ENCODE measurements around the gene TMED4. TPM values are rescaled to one million over a fixed set of nuclear protein-coding genes. Genes with fewer than 3 reads are reported as not detected.
A peak's percentile ranks its signal among the peaks of the same experiment; 100 is the strongest.

TMED4 gene
- polyA plus RNA-seq, 1 of the 3 experiments (the other 2 are of a cell fraction) = 145 TPM

GRCh38 chr7:44535348-44536064 lies 46.5 kb downstream of the TMED4 start:
- CTCF ChIA-PET = interaction anchor here (0.9 to 5.3 kb wide), 18 partner anchors 9 to 319 kb away, joined by 3 to 34 read pairs (median 6); no protein-coding TSS in a partner anchor
- 70% methylated on average over 7 of the region's 8 CpGs for WGBS (ENCODE audit: low lambda C conversion rate)
- POLR2A ChIA-PET = no interaction called here

GRCh38 chr7:44534501-44534900 lies 47.5 kb downstream of the TMED4 start:
- peak; percentile 41 for TF ChIP-seq RAD21 (IDR thresholded peaks at IDR 0.05; ENCODE audit: low read length)
- TF ChIP-seq CTCF (IDR thresholded peaks at IDR 0.05) = peak; percentile 73
- TF ChIP-seq PBX3 (IDR thresholded peaks at IDR 0.05) = no peak

More at GRCh38 chr7:44535348-44536064, 46.5 kb downstream of the TMED4 start:
- no peaks in the 10 kb centered on the region for H3F3A ChIP-seq (replicated peaks; ENCODE audit: insufficient read depth)
- no peak overlapping the region for H3K9ac ChIP-seq
- no peaks in the 10 kb centered on the region for H3K27me3 ChIP-seq (ENCODE audit: insufficient read depth)
- TF ChIP-seq RCOR1 (IDR thresholded peaks at IDR 0.05; ENCODE audit: low read length) (no peak), YY1 (IDR thresholded peaks at IDR 0.05; ENCODE audit: low read depth) (no peak), REST (IDR thresholded peaks at IDR 0.05; ENCODE audit: low read depth, low read length) (no peak), USF2 (IDR thresholded peaks at IDR 0.05; ENCODE audit: borderline replicate concordance, low read depth, low read length) (no peak), RXRA (IDR thresholded peaks at IDR 0.05; ENCODE audit: borderline replicate concordance, low read depth) (no peak)
- H3K9me2 ChIP-seq = no peaks in the 10 kb centered on the region
- H3K4me3 ChIP-seq (ENCODE audit: low read depth in 2 of 2, low read length in 1 of 2) = no peak overlapping the region
- no peak for DNase-seq
- H3K36me3 ChIP-seq (replicated peaks in 1 of 2; ENCODE audit: control insufficient read depth in 1 of 2, insufficient read depth in 2 of 2, low read length in 1 of 2) = no peaks in the 10 kb centered on the region
- H3K9me3 ChIP-seq = no peaks in the 10 kb centered on the region
- H3K79me2 ChIP-seq (ENCODE audit: insufficient read depth) = no peaks in the 10 kb centered on the region
- H4K20me1 ChIP-seq (ENCODE audit: insufficient read depth) = no peaks in the 10 kb centered on the region
- peaks cover 0 to under 1% of the 10 kb centered on the region in 2 experiments; a peak in 1 of 4 replicates for H3K4me1 ChIP-seq (ENCODE audit: control insufficient read depth in 1 of 2, insufficient read depth in 2 of 2, low read depth in 1 of 2, low read length in 1 of 2)
- no peak overlapping the region for H2AFZ ChIP-seq (ENCODE audit: low read depth)
- no peak overlapping the region for H3K4me2 ChIP-seq
- no peak overlapping the region for H3K27ac ChIP-seq (ENCODE audit: low read depth in 2 of 2, low read length in 1 of 2)

More at GRCh38 chr7:44534501-44534900, 47.5 kb downstream of the TMED4 start:
- H3K4me2 ChIP-seq = no peak overlapping the region
- H3F3A ChIP-seq (replicated peaks; ENCODE audit: insufficient read depth) = no peaks in the 10 kb centered on the region
- H3K36me3 ChIP-seq (replicated peaks in 1 of 2; ENCODE audit: control insufficient read depth in 1 of 2, insufficient read depth in 2 of 2, low read length in 1 of 2) = no peaks in the 10 kb centered on the region
- no peak overlapping the region for H3K9ac ChIP-seq
- no peaks in the 10 kb centered on the region for H3K79me2 ChIP-seq (ENCODE audit: insufficient read depth)
- no peaks in the 10 kb centered on the region for H3K9me3 ChIP-seq
- no peaks in the 10 kb centered on the region for H3K27me3 ChIP-seq (ENCODE audit: insufficient read depth)
- no peak overlapping the region for H2AFZ ChIP-seq (ENCODE audit: low read depth)
- no peaks in the 10 kb centered on the region for H3K9me2 ChIP-seq
- H3K4me1 ChIP-seq (ENCODE audit: control insufficient read depth in 1 of 2, insufficient read depth in 2 of 2, low read depth in 1 of 2, low read length in 1 of 2) = no peaks in the 10 kb centered on the region
- ChIA-PET CTCF (interaction anchor here (0.7 to 5.3 kb wide), 29 partner anchors 10 to 318 kb away, joined by 3 to 34 read pairs (median 4); no protein-coding TSS in a partner anchor), POLR2A (no interaction called here)
- 83% methylated on average over 7 of the region's 7 CpGs for WGBS (ENCODE audit: low lambda C conversion rate)
- no peaks in the 10 kb centered on the region for H4K20me1 ChIP-seq (ENCODE audit: insufficient read depth)
- no peak overlapping the region for H3K27ac ChIP-seq (ENCODE audit: low read depth in 2 of 2, low read length in 1 of 2)
- DNase-seq = peak; percentile 89
- H3K4me3 ChIP-seq (ENCODE audit: low read depth in 2 of 2, low read length in 1 of 2) = no peak overlapping the region

Data from SK-N-SH (cell line).